ENCODE measurements around the gene HOXB2. TPM values are rescaled to one million over a fixed set of nuclear protein-coding genes. Genes with fewer than 3 reads are reported as not detected.

The HOXB2 gene
- total RNA-seq, 1 donor from 2014 or later, result 19.3 TPM

DNA sequence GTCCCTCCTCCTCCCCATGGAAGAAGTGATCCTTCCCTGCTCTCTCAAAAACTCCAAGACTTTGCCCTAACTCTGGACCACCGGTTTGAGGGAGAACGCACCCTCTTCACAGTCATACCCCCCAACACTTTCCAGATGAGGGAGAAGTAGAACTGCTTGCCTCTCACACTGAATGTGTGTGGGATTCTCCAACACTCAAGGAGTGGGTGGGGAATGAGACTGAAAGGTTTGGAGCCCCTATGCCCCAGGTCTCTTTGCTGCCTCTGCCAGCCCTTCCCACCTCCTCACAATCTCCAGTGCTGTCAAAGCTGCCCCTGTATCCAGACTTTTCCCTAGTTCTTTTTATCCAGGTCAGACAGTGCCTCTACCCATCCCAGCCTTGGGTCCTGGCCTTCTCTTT is 21.8 kb upstream of the HOXB2 start:
- DNase-seq (ENCODE audit: low spot score), result no peak

DNA sequence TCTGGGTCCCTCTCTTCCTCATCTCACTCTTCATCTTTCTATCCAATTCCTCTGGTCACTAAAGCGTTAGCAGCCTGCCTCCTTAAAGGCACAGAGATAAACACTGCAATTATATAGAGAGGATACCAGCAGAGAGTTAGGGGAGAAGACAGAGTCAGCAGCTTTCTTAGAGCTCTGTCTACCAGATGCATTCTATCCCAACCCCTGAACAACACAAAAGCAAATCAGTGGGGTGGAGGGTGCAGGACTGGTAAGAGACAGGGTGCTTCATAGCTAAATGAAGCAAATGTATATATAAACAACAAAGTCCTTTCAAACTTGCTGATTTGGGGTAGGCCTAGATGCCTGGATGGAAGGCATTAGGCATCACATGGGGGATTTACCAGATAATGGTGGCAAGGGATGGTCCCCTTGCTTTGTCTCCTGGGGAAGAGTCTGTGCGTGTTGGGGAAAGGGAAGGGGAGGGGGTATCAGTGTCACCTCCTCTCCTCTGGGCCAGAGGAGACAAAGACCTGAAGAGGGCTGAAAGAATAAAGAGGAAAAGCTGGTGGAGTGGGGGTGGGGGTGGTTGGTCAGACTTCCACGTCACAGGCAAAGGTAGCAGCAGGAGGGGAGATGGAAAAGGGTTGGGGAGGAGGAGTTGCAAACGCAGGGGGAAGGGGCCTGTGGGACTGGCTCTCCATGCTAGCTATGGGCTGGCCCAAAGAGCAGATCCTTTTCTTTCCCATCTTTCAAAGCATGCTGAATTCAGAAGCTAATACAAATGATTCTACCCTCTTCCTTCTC is 21.2 kb upstream of the HOXB2 start:
- no peak for DNase-seq (ENCODE audit: low spot score)

DNA sequence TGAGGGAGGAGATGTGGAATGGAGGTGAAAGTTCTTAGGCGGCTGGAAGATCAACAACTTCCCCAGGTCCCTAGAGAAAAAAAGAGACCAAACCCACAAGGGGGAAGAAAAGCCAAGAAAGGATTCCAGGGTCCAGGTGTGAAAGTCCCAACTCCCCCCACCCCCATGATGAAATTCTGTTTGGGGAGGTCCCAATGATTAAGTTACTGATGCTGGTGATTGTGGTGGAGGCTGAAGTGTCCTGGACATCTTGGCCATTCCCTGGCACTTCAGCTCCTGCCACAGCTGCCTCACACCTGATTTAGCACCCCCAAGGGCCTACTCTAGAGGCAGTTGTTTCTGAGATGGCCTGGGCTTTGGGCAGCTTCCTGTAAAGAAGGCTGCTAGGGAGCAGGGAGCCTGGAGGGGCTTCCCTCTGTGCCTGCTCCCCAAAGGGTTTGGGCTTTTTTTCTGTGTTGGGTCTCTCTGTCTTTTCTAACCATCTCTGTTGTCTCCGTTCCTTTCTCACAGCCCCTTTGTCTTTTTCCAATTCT is 20.2 kb upstream of the HOXB2 start:
- DNase-seq (ENCODE audit: low spot score), result no peak

DNA sequence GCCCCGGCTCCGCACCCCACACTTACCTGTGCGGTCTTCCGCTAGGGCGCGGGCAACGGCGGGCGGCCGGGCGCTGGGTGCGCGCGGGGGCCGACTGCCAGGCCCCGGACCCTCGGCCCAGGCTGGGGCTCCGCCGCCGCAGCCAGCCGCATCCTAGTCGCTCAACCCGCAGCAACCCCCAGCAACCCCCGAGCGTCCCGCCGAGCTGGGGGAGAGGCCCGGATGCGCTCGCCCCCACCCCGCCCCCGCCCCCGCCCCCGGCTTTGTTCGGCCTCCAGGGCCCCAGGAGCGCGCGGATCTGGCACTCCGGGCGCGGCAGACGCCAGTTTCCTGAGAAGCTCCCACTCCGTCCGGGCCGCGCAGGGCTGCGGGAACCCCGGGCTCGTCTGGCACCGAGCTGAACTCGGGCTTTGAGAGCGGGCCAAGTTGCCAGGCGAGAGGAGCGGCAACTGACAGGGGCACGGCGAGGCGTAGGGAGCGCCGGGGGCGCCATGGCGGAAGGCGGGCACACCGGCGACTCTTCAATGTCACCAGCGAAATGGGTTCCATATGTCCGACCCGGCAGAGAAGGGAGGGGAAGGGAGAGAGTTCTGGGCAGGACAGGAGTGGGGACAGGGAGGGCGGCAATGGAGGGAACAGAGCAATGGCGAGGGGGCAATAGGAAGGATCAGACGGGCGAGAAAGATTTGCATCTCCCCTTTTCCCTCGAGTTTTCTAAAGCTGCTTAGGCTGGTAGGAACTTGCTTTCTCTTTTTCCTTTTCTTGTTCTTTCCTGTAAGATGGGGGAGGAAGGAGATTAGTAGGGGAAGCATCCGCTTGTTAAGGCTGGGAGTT is 19.5 kb upstream of the HOXB2 start:
- DNase-seq (ENCODE audit: low spot score), result no peak

DNA sequence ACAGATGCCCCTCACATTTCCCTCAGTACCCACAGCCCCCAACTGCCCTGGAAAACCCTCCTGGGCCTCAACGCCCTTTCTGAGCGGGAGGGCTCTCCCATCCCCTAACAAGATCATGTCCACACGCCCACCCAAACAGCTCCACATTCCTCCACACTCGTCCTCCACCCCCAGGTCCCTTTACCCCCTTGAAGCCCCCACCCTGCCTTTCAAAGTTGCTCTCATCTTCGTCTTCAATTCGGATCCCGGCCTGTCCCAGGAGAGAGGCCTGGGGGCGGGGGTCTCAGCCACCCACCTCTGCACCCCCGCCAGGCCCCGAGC is 18.9 kb upstream of the HOXB2 start:
- DNase-seq (ENCODE audit: low spot score), result no peak

DNA sequence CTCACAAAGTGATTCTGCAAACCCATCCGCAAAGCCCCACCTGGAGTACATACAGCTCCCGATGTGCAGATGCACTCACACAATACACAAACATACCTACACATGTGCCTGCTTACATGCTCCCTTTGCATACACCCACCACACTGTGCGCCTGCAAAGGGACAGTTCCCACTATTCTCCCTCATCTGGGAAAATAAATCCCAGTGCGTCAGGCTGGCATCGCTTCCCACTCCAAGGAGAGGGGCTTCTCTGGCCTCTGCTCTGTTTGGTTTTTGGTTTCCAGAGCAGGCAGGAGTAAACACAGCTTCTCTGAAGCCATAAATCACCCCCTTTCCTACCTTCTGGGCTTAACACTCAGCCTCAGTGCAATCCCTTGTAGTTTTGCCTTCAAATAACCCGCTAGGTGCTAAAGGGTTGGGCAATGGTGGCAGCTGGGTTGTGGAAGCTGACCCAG is 18.5 kb upstream of the HOXB2 start:
- DNase-seq (ENCODE audit: low spot score), result no peak

DNA sequence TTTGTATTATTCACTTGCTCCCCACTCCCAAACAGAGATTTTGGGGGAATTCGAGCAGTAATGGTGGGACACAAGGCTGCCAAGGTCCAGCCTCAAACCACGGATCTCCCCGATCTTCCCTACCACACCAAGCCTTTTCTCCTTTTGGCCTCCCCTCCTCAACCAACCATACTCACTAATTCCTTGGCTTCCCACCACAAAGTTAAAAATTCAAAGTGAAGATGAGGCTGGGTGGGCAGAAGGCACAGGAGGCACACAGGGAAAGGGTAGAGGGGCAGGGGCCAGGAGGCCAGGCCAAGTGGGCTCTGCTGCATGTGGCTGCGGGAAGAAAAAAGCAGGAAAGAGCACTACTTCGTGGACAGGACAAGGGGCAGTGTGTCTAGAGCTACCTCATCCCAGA is 18.0 kb upstream of the HOXB2 start:
- no peak for DNase-seq (ENCODE audit: low spot score)

DNA sequence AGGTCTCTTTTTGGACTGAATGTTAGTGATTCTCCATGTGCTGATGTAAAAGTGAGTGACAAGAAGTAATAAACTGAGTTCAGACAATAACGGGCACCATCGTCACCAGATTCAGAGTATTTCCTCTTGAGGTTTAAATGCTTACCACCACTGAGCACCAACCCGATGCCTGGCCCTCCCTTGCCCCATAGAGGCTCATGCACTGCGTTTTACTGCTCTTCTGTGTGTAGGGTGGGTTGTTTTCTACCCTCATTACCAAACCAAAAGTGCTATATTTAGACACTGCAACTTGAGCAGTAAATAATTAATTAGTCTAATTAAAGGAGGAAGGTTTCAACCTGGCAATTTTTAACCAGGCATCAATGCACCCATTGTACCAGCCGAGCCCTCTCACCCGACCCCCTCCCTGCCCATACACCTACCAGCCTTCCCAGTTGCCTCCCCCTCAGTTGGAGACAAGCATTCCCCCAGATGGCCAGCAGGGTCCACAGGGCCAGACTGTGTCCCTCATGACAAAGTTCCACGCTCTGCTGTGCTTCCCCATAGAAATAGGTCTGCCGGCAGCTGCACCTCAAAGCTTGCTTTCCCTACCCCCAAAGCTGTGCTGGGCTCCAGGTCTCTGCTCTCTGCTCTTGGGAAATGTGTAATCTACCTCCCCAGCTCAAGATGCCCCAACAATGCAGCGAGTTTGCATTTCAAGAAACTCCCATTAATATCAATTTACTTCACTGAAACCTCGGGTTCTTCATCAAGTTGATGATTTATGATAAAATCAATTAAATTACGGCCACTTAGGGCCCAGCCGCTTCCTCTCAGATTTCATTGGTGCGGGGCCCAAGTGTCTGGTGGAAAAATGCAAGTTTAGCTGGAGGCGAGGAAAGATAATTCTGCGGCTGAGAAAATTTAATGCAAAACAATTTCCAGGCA is 17.2 kb upstream of the HOXB2 start:
- DNase-seq (ENCODE audit: low spot score), result no peak

DNA sequence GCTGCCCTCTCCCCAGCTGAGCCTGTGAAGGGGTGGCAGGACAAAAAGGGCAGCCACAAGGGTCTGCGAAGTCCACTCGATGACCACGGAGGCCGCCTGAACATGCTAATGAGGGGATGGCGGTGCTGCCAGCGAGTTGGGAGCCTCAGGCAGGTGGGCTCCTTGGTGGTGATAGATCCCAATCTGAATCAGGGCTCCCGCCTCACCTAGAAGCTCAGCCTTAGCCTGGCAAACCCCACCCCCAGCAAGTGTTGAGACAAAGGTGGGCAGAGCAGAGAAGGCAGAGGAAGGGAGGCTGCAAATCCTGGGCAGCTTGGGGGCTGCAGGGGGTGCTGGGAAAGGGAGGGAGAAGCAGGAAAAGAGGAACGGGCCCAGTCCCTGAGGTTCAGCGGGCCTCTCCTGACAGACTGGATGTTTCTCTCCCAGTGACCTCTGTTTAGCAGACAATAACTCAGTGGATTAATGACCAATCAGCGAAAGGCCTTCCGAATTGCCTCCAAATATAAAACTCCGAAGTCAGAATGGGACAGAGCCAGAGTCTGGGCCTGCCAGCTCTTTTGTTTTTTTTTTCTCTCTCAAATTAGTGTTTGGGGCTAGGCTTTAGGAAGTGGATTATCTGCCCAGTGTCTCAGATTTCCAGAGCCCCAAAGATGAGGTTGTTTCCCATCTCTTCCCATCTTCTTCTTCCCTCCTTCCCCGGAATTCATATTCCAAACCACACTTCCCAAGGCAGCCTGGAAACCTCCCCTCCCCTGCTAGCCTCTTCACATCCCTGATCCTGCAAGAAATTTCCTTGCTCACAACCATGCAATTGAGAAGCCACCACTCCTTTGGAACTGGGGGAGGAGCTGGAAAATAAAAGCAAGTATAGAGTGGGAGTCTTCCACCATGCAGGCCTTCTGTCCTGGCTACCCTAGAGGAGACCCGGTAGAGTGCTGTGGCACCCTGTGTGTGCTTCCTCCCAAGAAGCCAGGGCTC is 15.2 kb upstream of the HOXB2 start:
- DNase-seq (ENCODE audit: low spot score), result no peak

DNA sequence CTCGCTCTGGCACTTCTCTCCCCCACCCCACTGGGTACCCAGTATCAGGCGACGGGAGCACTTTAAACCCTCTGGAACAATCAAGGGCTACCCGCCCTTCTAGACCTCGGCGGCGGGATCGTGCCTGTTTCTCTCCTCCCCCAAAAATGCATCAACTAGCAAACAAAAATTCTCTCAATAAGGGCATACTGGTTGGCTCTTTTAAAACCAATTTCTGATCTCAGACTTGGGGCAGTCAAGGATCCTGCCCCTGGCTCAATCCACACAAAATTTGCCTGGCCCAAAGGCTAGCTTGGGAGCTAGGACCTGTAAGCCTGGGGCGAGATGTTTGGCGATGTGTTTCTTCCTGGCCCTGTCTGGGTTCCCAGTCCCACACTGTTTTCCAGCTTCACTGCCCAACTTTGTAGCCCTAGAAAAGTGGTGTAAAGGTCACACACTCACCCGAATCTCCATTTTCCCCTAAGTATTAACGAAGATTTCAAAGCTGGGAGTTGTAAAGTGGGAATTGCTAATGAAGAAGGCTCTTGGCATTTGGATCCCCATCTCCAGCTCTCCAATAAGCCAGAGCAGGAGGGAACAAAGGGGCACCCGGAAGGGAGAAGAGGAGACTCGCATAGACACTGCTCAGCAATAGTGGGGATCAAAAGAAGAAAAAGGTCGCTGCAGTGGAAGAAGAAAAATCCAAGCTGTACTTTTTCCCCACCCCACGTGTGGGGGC is 14.4 kb upstream of the HOXB2 start:
- DNase-seq (ENCODE audit: low spot score), result no peak

DNA sequence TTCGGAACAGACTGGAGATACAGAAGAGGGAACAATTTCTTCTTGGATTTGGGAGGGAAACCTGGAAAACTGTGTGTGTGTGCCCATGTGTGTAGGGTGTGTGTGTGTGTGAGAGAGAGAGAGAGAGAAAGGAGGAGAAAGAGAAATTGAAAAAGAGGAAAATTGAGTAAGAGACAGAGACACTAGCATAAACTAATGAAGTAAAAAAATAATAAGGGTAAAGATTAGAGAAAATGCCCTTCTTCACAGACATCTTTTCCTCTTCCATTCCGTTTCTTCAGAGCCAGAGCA is 13.9 kb upstream of the HOXB2 start:
- DNase-seq (ENCODE audit: low spot score), result no peak

DNA sequence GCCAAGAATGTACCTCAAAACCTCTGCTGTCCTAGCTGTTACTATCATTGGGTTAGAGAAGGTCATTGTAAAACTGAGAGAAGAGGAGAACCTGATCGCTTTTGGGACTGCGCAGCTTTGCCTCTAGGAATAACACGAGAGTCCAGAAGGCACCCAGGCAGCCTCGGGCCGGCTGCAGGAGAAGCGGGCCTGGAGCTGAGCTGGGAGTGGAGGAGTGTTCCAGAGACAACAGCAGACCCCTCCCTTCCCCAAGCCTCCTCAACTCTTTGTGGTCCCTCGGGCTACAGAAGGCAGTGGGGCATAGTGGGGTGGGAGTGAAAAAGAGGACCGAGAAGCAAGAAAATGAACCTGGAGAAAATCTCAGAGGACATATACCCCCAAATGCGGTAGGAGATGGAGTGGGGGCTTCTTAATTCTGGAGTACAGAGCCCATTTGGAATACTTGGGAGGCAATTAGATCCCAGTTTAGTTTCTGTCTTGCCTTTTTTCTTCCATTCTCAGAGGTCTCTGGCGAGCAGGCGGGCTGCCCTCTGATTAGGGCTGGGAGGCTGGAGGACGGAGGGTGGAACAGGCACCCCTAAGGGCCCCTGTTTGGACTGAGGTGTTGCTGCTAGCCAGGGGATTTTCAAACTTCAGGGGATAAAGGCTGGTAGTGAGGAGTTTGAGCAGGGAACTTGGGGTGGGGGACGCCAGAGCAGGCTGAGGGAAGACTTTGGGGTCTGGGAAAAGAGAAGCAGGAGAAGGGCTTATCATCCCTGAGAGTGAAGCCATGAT is 13.3 kb upstream of the HOXB2 start:
- no peak for DNase-seq (ENCODE audit: low spot score)

DNA sequence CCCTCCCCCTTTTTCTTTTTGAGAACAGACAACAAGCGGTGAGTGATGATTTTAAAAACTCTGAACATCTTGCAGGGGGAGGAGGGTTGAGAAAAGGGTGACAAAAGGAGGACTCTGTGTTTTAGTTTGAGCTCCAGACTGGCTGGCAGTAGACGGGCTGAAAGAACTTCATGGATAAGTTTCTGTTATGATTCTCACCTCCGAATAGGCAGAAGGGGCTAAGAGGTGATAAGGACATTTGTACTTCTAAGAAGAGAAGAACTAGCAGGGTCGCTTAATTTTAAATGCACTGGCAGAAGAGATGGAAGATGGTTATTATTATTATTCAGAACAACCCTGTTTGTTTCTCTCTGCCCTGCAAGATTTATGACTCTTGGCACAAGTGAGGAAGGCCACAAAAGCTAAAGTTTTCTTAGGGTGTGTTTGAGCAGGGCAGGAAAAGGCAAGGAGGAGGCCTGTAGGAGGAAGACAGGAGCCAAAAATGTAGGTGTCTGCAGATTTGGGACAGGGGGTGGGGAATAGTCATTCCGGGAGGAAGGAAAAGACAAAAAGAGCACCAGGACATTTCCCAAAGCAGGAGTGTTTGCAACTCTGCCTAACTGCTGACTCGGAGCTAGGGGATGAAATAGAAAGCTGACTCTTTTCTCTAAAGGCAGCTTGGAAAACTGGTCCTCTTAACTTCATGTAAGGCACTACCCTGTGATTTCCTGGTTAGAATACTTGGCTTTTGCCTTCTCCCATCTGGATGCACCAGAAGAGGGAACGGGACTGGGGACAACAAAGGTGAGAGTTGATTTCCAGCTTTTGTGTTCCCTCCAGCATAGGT is 11.9 kb upstream of the HOXB2 start:
- DNase-seq (ENCODE audit: low spot score), result no peak

DNA sequence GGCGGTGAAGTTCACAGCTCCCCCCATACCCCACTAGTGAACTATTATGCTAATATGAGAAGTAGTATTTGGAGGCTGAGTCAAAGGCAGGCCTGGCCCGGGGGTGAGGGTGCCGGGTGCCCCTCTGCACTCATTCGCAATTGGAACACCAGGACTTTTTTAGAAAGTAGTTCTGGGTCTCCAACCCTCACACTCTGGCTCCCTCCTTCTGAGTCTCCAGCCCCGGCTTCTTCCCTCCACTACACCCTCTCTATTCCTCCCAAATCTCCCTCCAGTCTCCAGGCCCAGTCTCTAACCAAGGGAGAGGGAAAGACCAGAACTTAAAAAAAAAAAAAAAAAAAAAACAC is 11.3 kb upstream of the HOXB2 start:
- DNase-seq (ENCODE audit: low spot score), result no peak

DNA sequence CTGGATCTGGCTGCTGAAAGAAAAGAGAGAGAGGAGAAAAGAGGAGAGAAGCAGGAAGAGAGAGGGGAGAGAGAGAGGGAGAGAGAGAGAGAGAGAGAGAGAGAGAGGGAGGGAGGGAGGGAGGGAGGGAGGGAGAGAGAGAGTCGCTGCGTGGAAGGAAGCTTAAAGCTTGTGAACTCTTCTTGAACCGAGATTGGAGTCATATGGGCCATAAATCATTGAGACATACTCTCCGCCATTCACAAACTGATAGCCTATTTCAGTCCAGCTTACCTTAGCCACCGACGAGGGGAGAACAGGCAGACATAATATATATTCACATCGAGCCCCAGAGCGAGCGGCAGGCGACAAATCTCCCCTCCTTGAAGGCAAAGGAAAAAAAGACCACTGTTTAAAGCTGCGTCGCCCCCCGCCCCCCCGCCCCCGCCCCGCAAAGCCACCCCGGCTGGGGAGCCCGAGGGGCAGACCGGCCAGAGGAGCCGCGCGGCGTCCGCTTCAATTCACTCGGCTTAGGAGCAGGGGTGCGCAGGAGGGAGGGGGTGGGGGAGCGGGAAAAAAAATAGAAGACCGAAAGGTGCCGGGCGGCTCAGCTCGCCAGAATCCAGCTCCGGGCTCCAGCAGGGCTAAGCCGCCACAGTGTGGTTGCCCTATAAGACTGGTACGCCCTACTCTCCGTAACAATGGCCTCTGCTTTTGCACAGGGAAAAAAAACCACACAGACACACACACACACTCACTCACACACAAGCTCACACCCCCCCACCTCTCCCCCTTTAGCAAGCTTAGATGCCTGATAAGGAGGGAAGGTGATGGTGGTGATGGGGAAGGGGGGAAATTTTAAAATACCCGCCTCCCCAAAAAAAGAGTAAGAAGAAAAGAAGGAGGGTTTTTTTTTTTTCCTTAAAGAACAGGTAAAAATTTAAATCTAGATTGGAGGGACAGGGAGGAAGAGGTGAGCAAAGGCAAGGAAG is 10.6 kb upstream of the HOXB2 start:
- DNase-seq (ENCODE audit: low spot score), result no peak

DNA sequence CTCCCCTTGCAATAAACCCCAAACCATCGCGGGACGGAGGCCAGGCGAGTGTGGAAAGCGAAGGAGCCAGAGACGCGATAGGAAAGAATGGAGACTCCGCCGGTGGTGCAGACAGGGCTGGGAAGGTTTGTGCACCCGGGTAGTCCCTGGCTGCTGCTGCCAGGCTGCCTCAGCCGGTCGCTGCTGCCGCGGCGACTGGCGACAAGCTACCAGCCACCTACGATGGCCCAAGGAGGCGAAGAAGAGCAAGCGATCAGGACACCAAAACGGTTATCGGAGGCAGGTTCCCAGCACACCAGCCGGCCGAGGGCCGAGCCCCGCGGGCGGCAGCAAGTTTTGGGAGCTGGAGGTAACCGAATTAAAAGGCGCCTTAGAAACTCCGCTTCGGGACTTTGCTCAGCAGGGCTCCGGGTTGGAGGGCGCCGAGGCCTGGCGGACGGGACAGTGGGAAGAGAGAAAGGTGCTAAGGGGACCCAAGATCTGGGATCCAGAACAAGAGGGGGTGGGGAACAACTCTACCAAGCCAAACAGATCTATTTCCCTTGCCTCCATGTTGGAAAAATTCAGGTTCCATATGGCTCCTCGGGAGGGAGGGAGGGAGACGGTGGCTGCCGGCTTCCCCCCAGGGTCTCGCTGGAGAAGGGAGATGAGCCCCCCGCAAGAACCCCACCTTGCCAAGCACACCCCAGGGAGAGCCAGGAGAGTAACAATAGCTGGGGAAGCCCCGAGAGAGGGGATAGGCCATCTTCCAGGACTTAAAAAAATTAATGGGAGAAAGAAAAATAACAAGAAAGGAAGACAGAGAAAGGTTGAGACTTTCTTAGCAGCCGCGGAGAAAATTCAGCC is 9.7 kb upstream of the HOXB2 start:
- no peak for DNase-seq (ENCODE audit: low spot score)
